Omental fat pad (tissue), 4 donors: ENCODE data around the gene DNAJB5. TPM values are rescaled to one million over a fixed set of nuclear protein-coding genes. Genes with fewer than 3 reads are reported as not detected.
"Not testable (repeated sequence)": the region's sequence is repeated elsewhere in the genome, so short reads cannot be mapped to it uniquely, and the experiment has no call there.

Experiments
- ATAC-seq: fragments of 150-250 bp; one replicate; pipeline ENCODE4 v1.9.1; 2016; ENCODE audit warnings: mild to moderate bottlenecking, moderate library complexity; ENCODE audit not compliant: low FRiP score
- DNase-seq: peaks from one replicate; pipeline ENCODE4 v3.0.0-alpha.2; 2019; ENCODE audit warnings: low spot score
- total RNA-seq, 4 donors: library from RNA; depleted of rRNA; stranded (reverse); fragments of >200 nt; gene quantifications; one replicate each; pipeline ENCODE4 v1.1.0, GENCODE V29; 2016
- TF ChIP-seq, protein P1 (sequence below), 3 donors: fragments of 450-650 bp; IDR thresholded peaks; one replicate each; pipeline ENCODE4 v1.5.1; 2016 to 2017; ENCODE audit warnings: antibody characterized with exemption in 3 of 3, mild to moderate bottlenecking in 3 of 3, moderate library complexity in 2 of 3

DNAJB5 gene
- total RNA-seq, 4 donors from 2014 or later = 6.3 to 17.3 (median 9.8) TPM

DNA sequence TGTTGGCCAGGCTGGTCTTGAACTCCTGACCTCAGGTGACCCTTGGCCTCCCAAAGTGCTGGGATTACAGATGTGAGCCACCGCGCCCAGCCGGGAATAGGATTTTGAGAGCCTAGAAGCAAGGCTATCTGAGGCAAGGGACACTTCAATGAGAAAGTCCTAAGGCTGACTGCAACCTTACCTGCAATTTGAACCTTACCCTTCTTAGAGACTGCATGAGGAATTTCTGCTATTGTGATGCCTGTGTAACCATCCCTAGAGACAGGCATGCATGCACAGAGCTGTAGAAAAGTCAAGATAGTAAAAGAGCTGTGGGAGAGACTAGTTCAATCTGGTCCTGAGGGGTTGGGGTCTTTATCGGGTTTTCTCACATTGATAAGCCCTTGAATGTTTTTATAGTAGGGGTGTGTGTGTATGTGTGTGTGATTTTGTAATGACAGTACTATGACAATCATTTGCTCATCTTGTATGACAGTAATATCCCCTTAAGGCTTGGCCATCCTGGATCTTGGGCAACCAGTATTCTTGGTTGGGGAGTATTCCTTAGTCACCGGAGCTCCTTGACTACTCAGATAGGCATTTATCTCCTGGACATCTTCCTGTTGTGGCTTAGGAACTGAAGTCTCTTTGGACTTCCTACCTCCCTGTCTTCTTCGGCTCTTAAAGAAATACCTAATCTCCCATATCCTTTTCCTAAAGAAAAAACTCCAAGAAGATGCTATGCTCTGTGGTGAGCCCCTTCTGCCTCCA, 11.2 kb downstream of the DNAJB5 start:
- DNase-seq (no peak), ATAC-seq (peak; percentile 29)
- TF ChIP-seq, protein P1, sequence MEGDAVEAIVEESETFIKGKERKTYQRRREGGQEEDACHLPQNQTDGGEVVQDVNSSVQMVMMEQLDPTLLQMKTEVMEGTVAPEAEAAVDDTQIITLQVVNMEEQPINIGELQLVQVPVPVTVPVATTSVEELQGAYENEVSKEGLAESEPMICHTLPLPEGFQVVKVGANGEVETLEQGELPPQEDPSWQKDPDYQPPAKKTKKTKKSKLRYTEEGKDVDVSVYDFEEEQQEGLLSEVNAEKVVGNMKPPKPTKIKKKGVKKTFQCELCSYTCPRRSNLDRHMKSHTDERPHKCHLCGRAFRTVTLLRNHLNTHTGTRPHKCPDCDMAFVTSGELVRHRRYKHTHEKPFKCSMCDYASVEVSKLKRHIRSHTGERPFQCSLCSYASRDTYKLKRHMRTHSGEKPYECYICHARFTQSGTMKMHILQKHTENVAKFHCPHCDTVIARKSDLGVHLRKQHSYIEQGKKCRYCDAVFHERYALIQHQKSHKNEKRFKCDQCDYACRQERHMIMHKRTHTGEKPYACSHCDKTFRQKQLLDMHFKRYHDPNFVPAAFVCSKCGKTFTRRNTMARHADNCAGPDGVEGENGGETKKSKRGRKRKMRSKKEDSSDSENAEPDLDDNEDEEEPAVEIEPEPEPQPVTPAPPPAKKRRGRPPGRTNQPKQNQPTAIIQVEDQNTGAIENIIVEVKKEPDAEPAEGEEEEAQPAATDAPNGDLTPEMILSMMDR (IDR thresholded peaks at IDR 0.05) = no peak

DNA sequence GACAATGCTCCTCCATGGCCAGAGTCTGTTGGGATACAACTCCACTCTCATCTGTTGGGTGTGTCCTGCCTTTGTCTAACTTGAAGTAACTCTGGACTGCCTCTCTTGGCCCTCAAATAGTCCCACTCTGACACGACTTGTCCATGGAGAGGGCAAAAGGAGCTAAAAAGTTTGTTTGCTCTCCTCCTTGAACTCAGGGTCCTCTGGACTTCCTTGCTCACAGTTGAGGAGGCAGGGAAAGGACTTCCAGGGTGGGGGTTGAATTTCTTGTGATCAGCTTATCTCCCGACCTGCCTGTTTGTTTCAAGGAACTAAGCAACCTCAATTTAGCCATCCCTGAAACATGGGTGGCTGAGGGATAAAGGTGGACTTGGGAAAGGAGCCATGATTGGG, 11.7 kb downstream of the DNAJB5 start:
- DNase-seq (no peak), ATAC-seq (no peak)
- TF ChIP-seq, protein P1 (IDR thresholded peaks at IDR 0.05) = no peak

DNA sequence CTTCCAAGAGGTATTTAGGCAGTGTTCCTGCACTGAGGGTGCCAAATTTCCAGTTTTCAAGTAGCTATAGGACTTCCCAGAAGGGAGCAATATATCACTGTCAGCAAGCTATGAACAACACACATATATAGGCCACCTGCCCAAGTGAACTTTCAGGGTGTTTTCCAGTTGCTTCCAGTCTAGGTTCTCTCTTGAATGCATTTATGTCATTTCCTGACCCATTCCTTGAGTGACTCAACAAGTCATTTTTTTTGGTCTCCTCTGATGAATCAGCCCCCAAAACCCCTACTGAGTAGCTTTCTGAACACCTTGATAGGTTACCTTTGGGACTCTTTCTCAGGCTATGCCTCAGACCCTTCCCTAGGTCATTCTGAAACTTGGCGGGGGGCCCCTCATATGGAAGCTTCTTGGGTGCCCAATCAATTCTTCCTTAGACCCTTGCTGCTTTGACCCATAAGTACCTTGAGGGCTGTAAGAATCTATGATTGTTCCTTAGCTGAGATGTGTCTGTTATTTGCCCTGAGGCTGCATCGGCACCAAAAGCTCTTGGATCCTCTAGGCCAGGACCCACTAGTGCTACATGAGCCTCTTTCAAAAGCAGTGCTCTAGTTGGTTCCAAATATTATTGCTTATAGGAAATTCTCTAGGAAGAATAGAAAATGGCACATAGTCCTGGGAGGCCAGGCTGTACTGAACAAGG, 12.4 kb downstream of the DNAJB5 start:
- TF ChIP-seq, protein P1 (IDR thresholded peaks at IDR 0.05) = no peak
- ATAC-seq (peak; percentile 66), DNase-seq (no peak)

DNA sequence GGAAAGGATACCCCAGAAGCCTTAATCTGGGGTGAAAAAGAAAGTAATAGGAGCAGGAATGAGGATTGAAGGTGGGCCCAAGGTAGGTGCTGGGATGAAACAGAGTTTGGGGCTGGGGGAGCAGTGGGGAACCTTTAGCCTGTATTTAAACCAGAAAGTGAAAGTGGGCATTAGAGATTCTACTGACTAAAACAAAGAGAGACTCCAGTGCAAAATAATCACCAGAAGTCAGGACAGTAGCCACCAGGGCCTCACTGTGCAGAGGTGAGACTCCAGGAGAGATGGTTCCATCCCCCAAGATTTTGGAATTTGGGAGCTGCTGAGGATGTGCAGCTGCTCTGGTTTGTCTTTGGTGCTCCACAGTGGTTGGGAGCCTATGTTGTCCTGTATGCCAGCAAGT, 13.1 kb downstream of the DNAJB5 start:
- ATAC-seq (no peak), DNase-seq (no peak)
- TF ChIP-seq, protein P1 (IDR thresholded peaks at IDR 0.05) = no peak

DNA sequence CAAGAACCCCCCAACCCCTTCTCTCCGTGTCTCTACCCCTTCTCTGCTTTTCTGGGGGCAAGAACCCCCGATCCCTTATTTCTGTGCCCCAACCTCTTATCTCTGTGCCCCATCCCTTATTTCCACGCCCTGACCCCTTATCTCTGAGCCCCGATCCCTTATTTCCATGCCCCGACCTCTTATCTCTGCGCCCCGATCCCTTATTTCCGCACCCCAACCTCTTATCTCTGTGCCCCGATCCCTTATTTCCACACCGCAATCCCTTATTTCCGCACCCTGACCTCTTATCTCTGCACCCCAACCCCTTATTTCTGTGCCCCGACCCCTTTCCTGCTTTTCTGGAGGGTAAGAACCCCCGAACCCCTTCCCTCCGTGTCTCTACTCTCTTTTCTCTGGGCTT, 14.8 kb downstream of the DNAJB5 start:
- ATAC-seq, DNase-seq: not testable (repeated sequence)

DNA sequence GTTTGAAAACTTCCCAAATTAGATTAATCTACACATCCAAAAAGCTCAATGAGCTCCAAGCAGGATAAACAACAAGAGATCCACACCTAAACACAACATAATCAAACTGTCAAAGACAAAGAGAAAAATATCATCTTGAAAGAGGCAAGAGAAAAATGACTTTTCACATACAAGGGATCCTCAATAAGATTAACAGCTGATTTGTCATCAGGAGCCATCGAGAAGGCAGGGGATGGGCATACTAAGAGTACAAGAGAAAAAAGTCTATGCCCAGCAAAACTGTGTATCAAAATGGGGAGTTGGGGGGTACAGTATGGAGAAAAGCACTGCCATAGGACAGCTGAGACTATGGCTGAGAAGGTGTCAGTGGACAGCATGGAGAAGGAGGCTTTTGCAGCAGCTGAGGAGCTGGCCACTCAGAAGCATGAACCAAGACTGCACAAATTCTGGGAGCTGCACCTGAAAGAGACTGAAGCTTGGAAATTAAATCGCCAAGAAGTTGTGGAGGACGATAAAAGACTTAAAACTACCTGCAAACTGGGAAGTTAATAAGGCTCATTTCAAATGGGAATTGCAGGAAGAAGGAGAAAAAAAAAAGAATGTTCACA, 20.9 kb downstream of the DNAJB5 start:
- DNase-seq = no peak
- no peak for ATAC-seq
- TF ChIP-seq, protein P1 (IDR thresholded peaks at IDR 0.05) = no peak

DNA sequence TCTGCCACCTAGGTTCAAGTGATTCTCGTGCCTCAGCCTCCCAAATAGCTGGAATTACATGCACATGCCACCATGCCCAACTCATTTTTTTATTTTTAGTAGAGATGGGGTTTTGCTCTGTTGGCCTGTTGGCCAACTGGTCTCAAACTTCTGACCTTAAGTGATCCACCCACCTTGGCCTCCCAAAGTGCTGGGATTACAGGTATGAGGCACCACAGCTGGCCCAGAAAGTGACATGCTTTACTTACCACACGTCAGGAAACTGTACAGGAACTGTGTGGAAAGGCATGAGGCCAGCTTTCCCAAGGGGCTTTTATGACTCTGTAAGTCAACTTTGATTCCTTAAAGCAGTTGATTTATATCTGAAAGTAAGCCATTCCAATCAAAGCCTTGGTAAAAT, 25.0 kb downstream of the DNAJB5 start:
- ATAC-seq (no peak), DNase-seq (no peak)
- TF ChIP-seq, protein P1 (IDR thresholded peaks at IDR 0.05) = no peak

DNA sequence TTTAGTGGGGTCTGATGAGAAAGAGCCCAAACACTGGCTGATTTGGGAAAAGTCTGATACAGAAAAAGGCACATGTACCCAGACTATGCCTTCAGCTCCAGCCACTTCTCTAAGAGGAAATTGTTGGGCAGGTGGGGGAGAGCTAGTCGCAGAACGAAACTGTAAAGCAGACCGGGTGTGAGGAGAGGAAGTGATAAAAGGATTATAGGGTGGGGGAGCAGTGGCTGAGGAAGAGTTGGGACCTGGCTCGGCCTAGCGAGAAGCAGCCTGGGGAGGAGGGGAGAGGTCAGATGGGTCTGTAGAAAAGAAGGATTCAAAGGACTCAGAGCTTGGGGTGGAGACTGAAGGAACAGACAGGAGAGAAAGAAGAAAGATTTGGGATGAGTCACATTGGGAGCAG, 33.9 kb downstream of the DNAJB5 start:
- DNase-seq, ATAC-seq: not testable (repeated sequence)
